ENCODE measurements around the gene SDHB. TPM values are rescaled to one million over a fixed set of nuclear protein-coding genes. Genes with fewer than 3 reads are reported as not detected.

Gene SDHB
- total RNA-seq, 1 experiment from 2014 or later: 336 TPM

GRCh38 chr1:16988210-16988609, 65.6 kb downstream of the SDHB start:
- TF ChIP-seq CTCF (conservative IDR thresholded peaks at IDR 0.05; ENCODE audit: low read depth, low read length) (no peak), EZH2phosphoT487 (IDR thresholded peaks at IDR 0.05; ENCODE audit: borderline replicate concordance, low read length) (no peak), EZH2 (IDR thresholded peaks at IDR 0.05; ENCODE audit: low read length, unreplicated experiment) (no peak)
- H3K27ac ChIP-seq (ENCODE audit: low read length): no peak overlapping the region
- CTCF ChIA-PET: no interaction called here

GRCh38 chr1:16986962-16987361, 66.9 kb downstream of the SDHB start:
- no TSS peak for BruUV-seq (replicated peaks)
- Histone ChIP-seq H3K36me3 (ENCODE audit: low read depth, low read length) (no peaks in the 10 kb centered on the region), H3F3A (ENCODE audit: low read length, unreplicated experiment) (no peaks in the 10 kb centered on the region), H4K20me1 (ENCODE audit: low read length) (no peaks in the 10 kb centered on the region), H3K4me2 (ENCODE audit: low read length) (no peak overlapping the region), H3K27me3 (ENCODE audit: low read length) (no peaks in the 10 kb centered on the region), H3K4me3 (ENCODE audit: low read length) (no peak overlapping the region), H3K9me3 (ENCODE audit: low read length) (no peaks in the 10 kb centered on the region), H3K79me2 (ENCODE audit: low read length) (no peaks in the 10 kb centered on the region), H3K27ac (ENCODE audit: low read length) (no peak overlapping the region), H2AFZ (ENCODE audit: low read length) (no peak overlapping the region), H3K4me1 (ENCODE audit: insufficient read depth, low read length) (peaks cover 31% of the 10 kb centered on the region), H3K9me2 (replicated peaks; ENCODE audit: low read length) (no peaks in the 10 kb centered on the region), H3K9ac (ENCODE audit: low read length) (no peak overlapping the region)
- no peak for DNase-seq
- TF ChIP-seq EZH2phosphoT487 (IDR thresholded peaks at IDR 0.05; ENCODE audit: borderline replicate concordance, low read length) (no peak), CTCF (conservative IDR thresholded peaks at IDR 0.05; ENCODE audit: low read depth, low read length) (peak; percentile 59), EZH2 (IDR thresholded peaks at IDR 0.05; ENCODE audit: low read length, unreplicated experiment) (no peak)
- ChIA-PET POLR2A (ENCODE audit: unreplicated experiment) (no interaction called here), CTCF (interaction anchor here (0.9 to 1.0 kb wide), 2 partner anchors 17 to 26 kb away, joined by 3 read pairs; no protein-coding TSS in a partner anchor)
- ATAC-seq: no peak
- intact Hi-C loops (cut with micrococcal nuclease): no loop called here

More at GRCh38 chr1:16988210-16988609, 65.6 kb downstream of the SDHB start:
- DNase-seq (no peak), ATAC-seq (no peak)
- Histone ChIP-seq H4K20me1 (ENCODE audit: low read length) (no peaks in the 10 kb centered on the region), H3K4me1 (ENCODE audit: insufficient read depth, low read length) (peaks cover 21% of the 10 kb centered on the region), H3K4me2 (ENCODE audit: low read length) (no peak overlapping the region), H3K4me3 (ENCODE audit: low read length) (no peak overlapping the region), H3K36me3 (ENCODE audit: low read depth, low read length) (no peaks in the 10 kb centered on the region), H2AFZ (ENCODE audit: low read length) (no peak overlapping the region), H3K9me2 (replicated peaks; ENCODE audit: low read length) (no peaks in the 10 kb centered on the region), H3K9ac (ENCODE audit: low read length) (no peak overlapping the region), H3F3A (ENCODE audit: low read length, unreplicated experiment) (no peaks in the 10 kb centered on the region), H3K27me3 (ENCODE audit: low read length) (no peaks in the 10 kb centered on the region), H3K79me2 (ENCODE audit: low read length) (no peaks in the 10 kb centered on the region), H3K9me3 (ENCODE audit: low read length) (no peaks in the 10 kb centered on the region)
- no TSS peak for BruUV-seq (replicated peaks)
- intact Hi-C loops (cut with micrococcal nuclease): no loop called here
- POLR2A ChIA-PET (ENCODE audit: unreplicated experiment): no interaction called here

- intact Hi-C loops (cut with micrococcal nuclease): no loop called here
- Histone ChIP-seq H3K9ac (ENCODE audit: low read length) (no peak overlapping the region), H3K36me3 (ENCODE audit: low read depth, low read length) (no peaks in the 10 kb centered on the region), H3F3A (ENCODE audit: low read length, unreplicated experiment) (no peaks in the 10 kb centered on the region), H3K27ac (ENCODE audit: low read length) (no peak overlapping the region), H3K4me3 (ENCODE audit: low read length) (no peak overlapping the region), H4K20me1 (ENCODE audit: low read length) (no peaks in the 10 kb centered on the region), H3K4me2 (ENCODE audit: low read length) (no peak overlapping the region), H3K9me3 (ENCODE audit: low read length) (no peaks in the 10 kb centered on the region), H3K4me1 (ENCODE audit: insufficient read depth, low read length) (peaks cover 35% of the 10 kb centered on the region), H3K79me2 (ENCODE audit: low read length) (no peaks in the 10 kb centered on the region), H3K9me2 (replicated peaks; ENCODE audit: low read length) (no peaks in the 10 kb centered on the region), H3K27me3 (ENCODE audit: low read length) (no peaks in the 10 kb centered on the region), H2AFZ (ENCODE audit: low read length) (no peak overlapping the region)
- TF ChIP-seq CTCF (conservative IDR thresholded peaks at IDR 0.05; ENCODE audit: low read depth, low read length): no peak
- no peak for TF ChIP-seq EZH2 (IDR thresholded peaks at IDR 0.05; ENCODE audit: low read length, unreplicated experiment)
- TF ChIP-seq EZH2phosphoT487 (IDR thresholded peaks at IDR 0.05; ENCODE audit: borderline replicate concordance, low read length): no peak
- POLR2A ChIA-PET (ENCODE audit: unreplicated experiment): no interaction called here
- ATAC-seq: no peak
- CTCF ChIA-PET: interaction anchor here (0.9 to 1.0 kb wide), 2 partner anchors 17 to 26 kb away, joined by 3 read pairs; no protein-coding TSS in a partner anchor
- no peak for DNase-seq
- no TSS peak for BruUV-seq (replicated peaks)
These were observed 67.3 kb downstream of the SDHB start for GRCh38 chr1:16986560-16986959.
